OCI-LY1 (cell line): ENCODE data around the gene TSHR.

Source experiments
- H2AFZ ChIP-seq: fragments of 200-600 bp; sonication (generic), shearing (Covaris generic); 2 replicates; pipeline ENCODE4 v1.6.0; 2014; ENCODE audit warnings: antibody characterized with exemption, mild to moderate bottlenecking, low read length
- H3F3A ChIP-seq: fragments of 200-600 bp; sonication (generic), shearing (Covaris generic); 2 replicates; pipeline ENCODE4 v1.6.0; 2014; ENCODE audit warnings: mild to moderate bottlenecking, antibody characterized with exemption, low read length, moderate library complexity; ENCODE audit not compliant: insufficient read depth
- H3K27ac ChIP-seq: fragments of 200-600 bp; sonication (generic); 2 replicates; pipeline ENCODE4 v1.5.1; 2014; ENCODE audit warnings: low read length, mixed run types, mild to moderate bottlenecking, low read depth; ENCODE audit not compliant: poor library complexity, severe bottlenecking
- H3K27me3 ChIP-seq: fragments of 200-600 bp; sonication (generic); 2 replicates; pipeline ENCODE4 v1.6.0; 2014; ENCODE audit warnings: antibody characterized with exemption, mild to moderate bottlenecking, low read length, moderate library complexity; ENCODE audit not compliant: insufficient read depth
- H3K36me3 ChIP-seq: fragments of 200-600 bp; sonication (generic); 2 replicates; pipeline ENCODE4 v1.6.1; 2014; ENCODE audit warnings: mild to moderate bottlenecking, antibody characterized with exemption, low read length, moderate library complexity, mixed read lengths; ENCODE audit not compliant: insufficient read depth
- H3K4me1 ChIP-seq: fragments of 200-600 bp; sonication (generic); 2 replicates; pipeline ENCODE4 v1.5.1; 2014; ENCODE audit warnings: mild to moderate bottlenecking, low read length, moderate library complexity; ENCODE audit not compliant: insufficient read depth, severe bottlenecking
- H3K4me2 ChIP-seq: fragments of 200-600 bp; sonication (generic), shearing (Covaris generic); 2 replicates; pipeline ENCODE4 v1.6.1; 2014; ENCODE audit warnings: low read length
- H3K4me3 ChIP-seq: fragments of 200-600 bp; sonication (generic); 2 replicates; pipeline ENCODE4 v1.5.1; 2014; ENCODE audit warnings: low read length, low read depth, mild to moderate bottlenecking, mixed read lengths; ENCODE audit not compliant: poor library complexity, severe bottlenecking
- H3K79me2 ChIP-seq: fragments of 200-600 bp; shearing (Covaris generic); 2 replicates; pipeline ENCODE4 v1.6.1; 2016; ENCODE audit warnings: mixed run types, low read length, mixed read lengths; ENCODE audit not compliant: insufficient read depth
- H3K9ac ChIP-seq: fragments of 200-600 bp; sonication (generic), shearing (Covaris generic); 2 replicates; pipeline ENCODE4 v1.6.1; 2014; ENCODE audit warnings: mild to moderate bottlenecking, low read length, mixed read lengths
- H3K9me2 ChIP-seq: fragments of 200-600 bp; sonication (generic), shearing (Covaris generic); 2 replicates; pipeline ENCODE4 v1.6.1; 2014; ENCODE audit warnings: low read depth, mild to moderate bottlenecking, low read length, mixed read lengths
- H3K9me3 ChIP-seq: fragments of 200-600 bp; shearing (Covaris generic); 2 replicates; pipeline ENCODE4 v1.6.1; 2014; ENCODE audit warnings: low read length, mixed read lengths
- H4K20me1 ChIP-seq: fragments of 200-600 bp; sonication (generic), shearing (Covaris generic); 2 replicates; pipeline ENCODE4 v1.6.0; 2016; ENCODE audit warnings: mild to moderate bottlenecking, low read length; ENCODE audit not compliant: insufficient read depth
- CTCF ChIP-seq: fragments of 200-600 bp; sonication (generic), shearing (Covaris generic); IDR thresholded peaks from 2 replicates; pipeline ENCODE4 v1.5.1; 2017; ENCODE audit warnings: mild to moderate bottlenecking, antibody characterized with exemption, low read length, moderate library complexity, mixed read lengths
- EZH2 ChIP-seq: fragments of 200-600 bp; sonication (generic), shearing (Covaris generic); IDR thresholded peaks from 2 replicates; pipeline ENCODE4 v1.8.0; 2017; ENCODE audit warnings: borderline replicate concordance, mixed run types, mild to moderate bottlenecking, antibody characterized with exemption, low read length, moderate library complexity, mixed read lengths

Gene TSHR

GRCh38 chr14:81102217-81102616 lies 146.8 kb downstream of the TSHR start:
- Histone ChIP-seq H3F3A (no peaks in the 10 kb centered on the region), H3K4me3 (no peak overlapping the region), H3K27me3 (no peaks in the 10 kb centered on the region), H4K20me1 (no peaks in the 10 kb centered on the region), H3K36me3 (no peaks in the 10 kb centered on the region), H2AFZ (no peak overlapping the region), H3K4me2 (no peak overlapping the region), H3K9ac (no peak overlapping the region), H3K27ac (no peak overlapping the region), H3K9me2 (no peaks in the 10 kb centered on the region), H3K4me1 (no peaks in the 10 kb centered on the region), H3K79me2 (no peaks in the 10 kb centered on the region), H3K9me3 (no peaks in the 10 kb centered on the region)
- no peak for TF ChIP-seq CTCF
- no peak for TF ChIP-seq EZH2

GRCh38 chr14:81103443-81103842 lies 148.0 kb downstream of the TSHR start:
- Histone ChIP-seq H3K4me1 (no peaks in the 10 kb centered on the region), H2AFZ (no peak overlapping the region), H3K4me3 (no peak overlapping the region), H4K20me1 (no peaks in the 10 kb centered on the region), H3F3A (no peaks in the 10 kb centered on the region), H3K9ac (no peak overlapping the region), H3K79me2 (no peaks in the 10 kb centered on the region), H3K27ac (no peak overlapping the region), H3K27me3 (no peaks in the 10 kb centered on the region), H3K4me2 (no peak overlapping the region), H3K9me3 (no peaks in the 10 kb centered on the region), H3K9me2 (no peaks in the 10 kb centered on the region), H3K36me3 (no peaks in the 10 kb centered on the region)
- TF ChIP-seq CTCF (no peak), EZH2 (no peak)

- H2AFZ ChIP-seq, result no peak overlapping the region
- H3K9me2 ChIP-seq, result no peaks in the 10 kb centered on the region
- no peaks in the 10 kb centered on the region for H3K79me2 ChIP-seq
- no peaks in the 10 kb centered on the region for H3F3A ChIP-seq
- no peaks in the 10 kb centered on the region for H3K36me3 ChIP-seq
- no peak overlapping the region for H3K9ac ChIP-seq
- no peaks in the 10 kb centered on the region for H3K27me3 ChIP-seq
- no peak overlapping the region for H3K4me2 ChIP-seq
- no peak overlapping the region for H3K27ac ChIP-seq
- H3K4me1 ChIP-seq, result no peaks in the 10 kb centered on the region
- H3K9me3 ChIP-seq, result no peaks in the 10 kb centered on the region
- H4K20me1 ChIP-seq, result no peaks in the 10 kb centered on the region
- TF ChIP-seq EZH2 (no peak), CTCF (no peak)
- H3K4me3 ChIP-seq, result no peak overlapping the region
These were observed 150.0 kb downstream of the TSHR start for GRCh38 chr14:81105378-81105777.
